B cell (primary cell): ENCODE measurements around the gene CCL4L2.
"Not testable (repeated sequence)": the region's sequence is repeated elsewhere in the genome, so short reads cannot be mapped to it uniquely, and the experiment has no call there.

ENCODE experiments used
- EZH2 ChIP-seq: IDR thresholded peaks from 2 replicates; pipeline ENCODE4 v1.6.1; 2012; ENCODE audit warnings: borderline replicate concordance, low read depth, mild to moderate bottlenecking, moderate library complexity, low read length; ENCODE audit not compliant: insufficient read depth, poor library complexity, severe bottlenecking
- TF ChIP-seq, protein P1 (sequence below): fragments of 200-600 bp; IDR thresholded peaks from one replicate; pipeline ENCODE4 v1.8.0; 2022; ENCODE audit warnings: antibody characterized with exemption, mild to moderate bottlenecking

DNA sequence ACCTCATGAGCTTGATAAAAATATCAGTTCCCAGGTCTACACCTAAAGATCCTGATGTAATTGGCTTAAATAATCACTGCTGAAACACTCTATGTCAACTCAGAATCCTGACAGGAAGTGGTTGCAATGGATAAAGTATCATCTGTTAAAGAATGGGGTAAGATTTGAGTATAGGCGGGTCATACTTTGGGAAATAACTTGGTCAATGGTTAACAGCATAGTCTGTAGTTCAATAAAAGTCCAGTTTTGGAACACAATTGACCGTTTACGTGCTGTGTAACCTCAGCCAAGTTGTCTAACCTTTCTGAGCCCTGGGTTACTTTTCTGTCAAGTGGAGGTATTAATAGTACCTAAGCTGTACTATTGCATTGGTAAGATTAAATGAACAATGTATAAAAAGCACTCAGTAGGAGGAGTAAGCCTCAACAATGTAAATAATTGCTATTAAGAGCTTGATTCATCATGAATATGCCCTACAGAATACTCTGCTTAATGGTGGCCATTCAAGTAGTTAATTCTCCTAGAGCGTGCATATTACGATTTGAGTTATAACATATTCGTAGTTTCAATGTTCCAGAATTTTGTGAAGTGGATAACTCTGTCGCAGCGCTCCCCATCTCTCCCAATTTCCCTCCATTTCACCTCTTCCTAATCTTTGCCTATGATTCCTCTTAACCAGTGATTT, 16.6 kb upstream of the CCL4L2 start:
- TF ChIP-seq, protein P1, sequence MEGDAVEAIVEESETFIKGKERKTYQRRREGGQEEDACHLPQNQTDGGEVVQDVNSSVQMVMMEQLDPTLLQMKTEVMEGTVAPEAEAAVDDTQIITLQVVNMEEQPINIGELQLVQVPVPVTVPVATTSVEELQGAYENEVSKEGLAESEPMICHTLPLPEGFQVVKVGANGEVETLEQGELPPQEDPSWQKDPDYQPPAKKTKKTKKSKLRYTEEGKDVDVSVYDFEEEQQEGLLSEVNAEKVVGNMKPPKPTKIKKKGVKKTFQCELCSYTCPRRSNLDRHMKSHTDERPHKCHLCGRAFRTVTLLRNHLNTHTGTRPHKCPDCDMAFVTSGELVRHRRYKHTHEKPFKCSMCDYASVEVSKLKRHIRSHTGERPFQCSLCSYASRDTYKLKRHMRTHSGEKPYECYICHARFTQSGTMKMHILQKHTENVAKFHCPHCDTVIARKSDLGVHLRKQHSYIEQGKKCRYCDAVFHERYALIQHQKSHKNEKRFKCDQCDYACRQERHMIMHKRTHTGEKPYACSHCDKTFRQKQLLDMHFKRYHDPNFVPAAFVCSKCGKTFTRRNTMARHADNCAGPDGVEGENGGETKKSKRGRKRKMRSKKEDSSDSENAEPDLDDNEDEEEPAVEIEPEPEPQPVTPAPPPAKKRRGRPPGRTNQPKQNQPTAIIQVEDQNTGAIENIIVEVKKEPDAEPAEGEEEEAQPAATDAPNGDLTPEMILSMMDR: not testable (repeated sequence)
- not testable (repeated sequence) for TF ChIP-seq EZH2
